Activated T-helper 2 cell treated with anti-CD3 and anti-CD28 coated beads, Interferon-gamma antibody, Interleukin-2, Interleukin-4, amounts not matched to agents 10 μg/mL and 5 μg/mL and 100 μg/mL, durations not matched to agents 14 hours and 24 hours and 36 hours (primary cell): ENCODE results near the gene KRT34. TPM values are rescaled to one million over a fixed set of nuclear protein-coding genes. Genes with fewer than 3 reads are reported as not detected.

Source experiments
- DNase-seq: peaks from one replicate; pipeline ENCODE4 v3.0.0; 2021; ENCODE audit warnings: low spot score
- H3K27ac Mint-ChIP-seq: one replicate; pipeline ENCODE4 v1.8.0; 2021; ENCODE audit warnings: mixed read lengths
- H3K27me3 Mint-ChIP-seq: one replicate; pipeline ENCODE4 v1.8.0; 2021; ENCODE audit warnings: low read depth, mixed read lengths
- H3K36me3 Mint-ChIP-seq: one replicate; pipeline ENCODE4 v1.8.0; 2021; ENCODE audit warnings: low read depth, mixed read lengths
- H3K4me1 Mint-ChIP-seq: one replicate; pipeline ENCODE4 v1.8.0; 2021; ENCODE audit warnings: low read depth, mixed read lengths
- H3K4me3 Mint-ChIP-seq: one replicate; pipeline ENCODE4 v1.8.0; 2021; ENCODE audit warnings: low read depth, mild to moderate bottlenecking, moderate library complexity, mixed read lengths
- H3K9me3 Mint-ChIP-seq: one replicate; pipeline ENCODE4 v1.8.0; 2021; ENCODE audit warnings: mixed read lengths
- intact Hi-C: fragments of 100-400 bp; cut with micrococcal nuclease; formaldehyde crosslinking; loops from one replicate; pipeline ENCODE4 v1.15.1; 2023
- total RNA-seq: library from RNA; stranded (reverse); gene quantifications from 2 replicates; pipeline ENCODE4 v1.2.3, GENCODE V29; 2022

Gene KRT34
- total RNA-seq, 1 donor from 2014 or later: not detected

DNA sequence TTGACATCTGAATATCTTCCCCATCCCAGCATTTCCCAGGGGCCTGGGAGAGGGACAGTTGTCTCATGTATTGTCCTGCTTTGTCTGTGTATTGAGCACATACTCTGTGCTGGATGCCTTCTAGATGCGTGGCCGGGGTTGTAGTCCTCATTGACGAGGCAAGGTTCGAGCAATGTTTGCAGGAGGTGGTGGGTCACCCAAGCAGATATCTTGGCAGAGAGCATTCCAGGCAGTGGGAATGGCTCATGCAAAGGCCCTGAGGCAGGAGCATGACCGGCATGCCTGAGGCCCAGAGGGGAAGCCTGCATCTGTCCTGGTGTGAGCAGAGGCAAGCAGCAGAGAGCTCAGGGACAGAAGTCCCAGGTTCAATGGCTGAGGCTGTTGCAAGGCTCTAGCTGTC, 49.0 kb downstream of the KRT34 start:
- no peaks in the 10 kb centered on the region for H3K9me3 Mint-ChIP-seq
- intact Hi-C loops: no loop called here
- no peaks in the 10 kb centered on the region for H3K36me3 Mint-ChIP-seq
- no peak overlapping the region for H3K4me3 Mint-ChIP-seq
- DNase-seq: no peak
- H3K27me3 Mint-ChIP-seq: peaks cover 14% of the 10 kb centered on the region
- H3K27ac Mint-ChIP-seq: no peak overlapping the region
- no peaks in the 10 kb centered on the region for H3K4me1 Mint-ChIP-seq

- no peak for DNase-seq
- no peaks in the 10 kb centered on the region for H3K4me1 Mint-ChIP-seq
- no peaks in the 10 kb centered on the region for H3K36me3 Mint-ChIP-seq
- no peak overlapping the region for H3K27ac Mint-ChIP-seq
- H3K4me3 Mint-ChIP-seq: no peak overlapping the region
- H3K9me3 Mint-ChIP-seq: no peaks in the 10 kb centered on the region
- H3K27me3 Mint-ChIP-seq: peaks cover 11% of the 10 kb centered on the region
- intact Hi-C loops: no loop called here
These were observed 49.9 kb downstream of the KRT34 start for GRCh38 chr17:41332239-41332638.

- H3K4me1 Mint-ChIP-seq: no peaks in the 10 kb centered on the region
- DNase-seq: no peak
- no peak overlapping the region for H3K27ac Mint-ChIP-seq
- no peak overlapping the region for H3K4me3 Mint-ChIP-seq
- intact Hi-C loops: no loop called here
- H3K27me3 Mint-ChIP-seq: peaks cover 10% of the 10 kb centered on the region
- H3K36me3 Mint-ChIP-seq: no peaks in the 10 kb centered on the region
- H3K9me3 Mint-ChIP-seq: no peaks in the 10 kb centered on the region
These were observed 50.5 kb downstream of the KRT34 start for GRCh38 chr17:41331606-41332005.

- no peaks in the 10 kb centered on the region for H3K36me3 Mint-ChIP-seq
- H3K27me3 Mint-ChIP-seq: peaks cover 2% of the 10 kb centered on the region
- H3K4me3 Mint-ChIP-seq: no peak overlapping the region
- no peak overlapping the region for H3K27ac Mint-ChIP-seq
- DNase-seq: no peak
- no peaks in the 10 kb centered on the region for H3K4me1 Mint-ChIP-seq
- intact Hi-C loops: no loop called here
- no peaks in the 10 kb centered on the region for H3K9me3 Mint-ChIP-seq
These were observed 52.7 kb downstream of the KRT34 start for GRCh38 chr17:41329279-41329948.

DNA sequence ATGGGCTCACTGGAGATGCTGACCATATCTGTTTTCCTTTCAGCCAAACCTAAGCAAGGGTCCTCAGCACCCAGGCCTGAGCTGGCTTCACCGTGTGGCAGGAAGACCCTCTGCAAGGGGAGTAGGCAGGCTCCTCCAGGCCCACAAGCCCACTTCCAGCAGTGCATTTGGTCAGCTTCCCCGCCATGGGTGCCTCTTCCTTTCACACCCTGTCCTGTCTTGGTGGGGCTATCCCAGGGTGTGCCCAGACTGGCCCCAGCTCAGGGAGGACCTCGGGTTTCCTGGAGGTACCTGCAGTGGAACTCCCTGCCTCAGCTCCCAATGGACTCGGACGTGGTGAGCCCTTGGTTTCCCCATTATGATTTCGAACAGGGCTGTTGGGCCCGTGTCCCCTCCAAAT, 53.9 kb downstream of the KRT34 start:
- intact Hi-C loops: no loop called here
- H3K36me3 Mint-ChIP-seq: no peaks in the 10 kb centered on the region
- H3K27me3 Mint-ChIP-seq: peaks cover 2% of the 10 kb centered on the region
- no peak overlapping the region for H3K4me3 Mint-ChIP-seq
- no peaks in the 10 kb centered on the region for H3K4me1 Mint-ChIP-seq
- no peak for DNase-seq
- no peaks in the 10 kb centered on the region for H3K9me3 Mint-ChIP-seq
- H3K27ac Mint-ChIP-seq: no peak overlapping the region

Other genes starting within 250 kb of the KRT34 start
- gene KRTAP4-6, start 241.8 kb downstream of the KRT34 start, total RNA-seq: not detected in 2 replicates
- not detected in 2 replicates for gene KRTAP4-5, start 232.5 kb downstream of the KRT34 start, total RNA-seq
- not detected in 2 replicates for gene KRTAP4-4, start 221.6 kb downstream of the KRT34 start, total RNA-seq
- not detected in 2 replicates for gene KRTAP4-3, start 214.1 kb downstream of the KRT34 start, total RNA-seq
- gene KRTAP4-2, start 204.1 kb downstream of the KRT34 start, total RNA-seq: not detected in 2 replicates
- not detected in 2 replicates for gene KRTAP4-1, start 197.4 kb downstream of the KRT34 start, total RNA-seq
- gene KRTAP9-1, start 192.4 kb downstream of the KRT34 start, total RNA-seq: not detected in 2 replicates
- not detected in 2 replicates for gene KRTAP9-2, start 155.7 kb downstream of the KRT34 start, total RNA-seq
- not detected in 2 replicates for gene KRTAP9-3, start 149.9 kb downstream of the KRT34 start, total RNA-seq
- not detected in 2 replicates for gene KRTAP9-8, start 144.3 kb downstream of the KRT34 start, total RNA-seq
- not detected in 2 replicates for gene KRTAP9-4, start 132.6 kb downstream of the KRT34 start, total RNA-seq
- not detected in 2 replicates for gene KRTAP9-9, start 126.9 kb downstream of the KRT34 start, total RNA-seq
- gene KRTAP9-6, start 116.9 kb downstream of the KRT34 start, total RNA-seq: not detected in 2 replicates
- not detected in 2 replicates for gene KRTAP9-7, start 106.6 kb downstream of the KRT34 start, total RNA-seq
- gene KRTAP29-1, start 79.5 kb downstream of the KRT34 start, total RNA-seq: not detected in 2 replicates
- not detected in 2 replicates for gene KRTAP16-1, start 73.0 kb downstream of the KRT34 start, total RNA-seq
- gene KRTAP17-1, start 66.6 kb downstream of the KRT34 start, total RNA-seq: not detected in 2 replicates
- gene KRT33A, start 31.5 kb downstream of the KRT34 start, total RNA-seq: not detected in 2 replicates
- not detected in 2 replicates for gene KRT33B, start 12.5 kb downstream of the KRT34 start, total RNA-seq
- not detected in 2 replicates for gene KRT31, start 15.3 kb upstream of the KRT34 start, total RNA-seq
- not detected in 2 replicates for gene KRT37, start 42.3 kb upstream of the KRT34 start, total RNA-seq
- gene KRT38, start 58.7 kb upstream of the KRT34 start, total RNA-seq: not detected in 2 replicates
- not detected in 2 replicates for gene KRT32, start 85.1 kb upstream of the KRT34 start, total RNA-seq
- gene KRT35, start 98.8 kb upstream of the KRT34 start, total RNA-seq: not detected in 2 replicates
- not detected in 2 replicates for gene KRT36, start 107.6 kb upstream of the KRT34 start, total RNA-seq
- gene KRT13, start 123.3 kb upstream of the KRT34 start, total RNA-seq: not detected in 2 replicates
- gene KRT15, start 136.6 kb upstream of the KRT34 start, total RNA-seq: not detected in 2 replicates
- gene KRT19, start 146.0 kb upstream of the KRT34 start, total RNA-seq: not detected in 2 replicates
- gene KRT9, start 189.8 kb upstream of the KRT34 start, total RNA-seq: not detected in 2 replicates
- not detected in 2 replicates for gene KRT14, start 204.6 kb upstream of the KRT34 start, total RNA-seq
- not detected in 2 replicates for gene KRT16, start 230.5 kb upstream of the KRT34 start, total RNA-seq
- not detected in 2 replicates for gene KRT17, start 242.3 kb upstream of the KRT34 start, total RNA-seq